ENCODE results near the gene ADGRG1.

Gene ADGRG1

DNA sequence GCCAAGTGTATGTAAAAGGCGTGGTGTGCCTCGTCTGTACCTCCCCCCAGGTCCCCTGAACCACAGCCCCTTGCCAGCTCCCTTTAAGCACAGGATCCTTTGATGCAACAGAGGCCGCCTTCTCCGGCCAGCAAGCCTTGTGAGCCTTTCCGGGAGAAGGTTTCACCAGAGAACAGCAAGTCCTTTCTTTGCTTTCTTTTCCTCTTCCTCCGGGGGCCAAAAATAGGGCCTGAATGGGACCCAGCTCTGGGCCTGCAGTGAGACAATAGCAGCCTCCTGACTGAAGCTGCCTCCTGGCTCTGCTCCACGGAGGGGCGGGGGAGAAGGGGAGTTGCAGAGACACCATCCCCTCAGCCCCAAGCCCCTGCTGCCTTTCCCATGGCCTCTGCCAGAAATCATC is 9.0 kb downstream of the ADGRG1 start:
- DNase-seq: no peak

DNA sequence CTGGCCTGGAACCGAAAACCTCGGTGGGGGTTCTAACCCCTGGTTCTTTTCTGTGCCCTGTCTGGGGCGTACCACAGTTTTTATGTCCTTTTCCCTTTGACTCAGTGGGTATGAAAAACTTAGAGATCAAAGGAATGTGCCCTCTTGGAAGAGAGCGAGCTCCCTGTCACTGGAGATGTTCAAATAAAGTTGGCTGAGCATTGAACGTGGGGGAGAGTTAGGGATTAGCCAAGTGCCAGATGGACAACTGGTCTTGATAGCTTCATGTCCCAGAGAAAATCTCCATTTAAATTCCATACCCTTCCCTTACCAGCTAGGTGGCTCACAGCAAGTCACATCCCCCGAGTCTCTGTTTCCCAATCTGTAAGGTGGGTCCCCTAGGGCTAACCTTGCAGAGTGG is 9.5 kb downstream of the ADGRG1 start:
- DNase-seq: no peak

DNA sequence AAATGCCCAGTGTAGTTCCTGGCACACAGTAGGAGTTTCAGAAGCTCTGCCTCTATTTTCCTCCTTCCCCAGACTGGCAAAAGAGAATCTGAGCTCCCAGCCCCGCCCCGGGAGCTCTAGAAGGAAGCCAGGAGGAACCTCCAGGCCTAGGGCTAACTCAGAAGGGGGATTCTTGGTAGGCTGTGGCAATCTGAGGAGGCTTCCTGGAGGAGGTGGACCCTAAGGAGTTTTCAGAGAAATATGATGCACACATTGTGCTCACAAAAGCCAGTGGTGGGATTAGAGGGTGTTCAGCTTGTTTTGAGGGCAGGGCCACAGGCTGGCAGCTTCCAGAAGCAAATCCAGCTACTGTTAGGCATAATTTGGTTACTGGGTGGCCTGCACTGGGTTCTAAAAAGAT is 10.0 kb downstream of the ADGRG1 start:
- no peak for DNase-seq

DNA sequence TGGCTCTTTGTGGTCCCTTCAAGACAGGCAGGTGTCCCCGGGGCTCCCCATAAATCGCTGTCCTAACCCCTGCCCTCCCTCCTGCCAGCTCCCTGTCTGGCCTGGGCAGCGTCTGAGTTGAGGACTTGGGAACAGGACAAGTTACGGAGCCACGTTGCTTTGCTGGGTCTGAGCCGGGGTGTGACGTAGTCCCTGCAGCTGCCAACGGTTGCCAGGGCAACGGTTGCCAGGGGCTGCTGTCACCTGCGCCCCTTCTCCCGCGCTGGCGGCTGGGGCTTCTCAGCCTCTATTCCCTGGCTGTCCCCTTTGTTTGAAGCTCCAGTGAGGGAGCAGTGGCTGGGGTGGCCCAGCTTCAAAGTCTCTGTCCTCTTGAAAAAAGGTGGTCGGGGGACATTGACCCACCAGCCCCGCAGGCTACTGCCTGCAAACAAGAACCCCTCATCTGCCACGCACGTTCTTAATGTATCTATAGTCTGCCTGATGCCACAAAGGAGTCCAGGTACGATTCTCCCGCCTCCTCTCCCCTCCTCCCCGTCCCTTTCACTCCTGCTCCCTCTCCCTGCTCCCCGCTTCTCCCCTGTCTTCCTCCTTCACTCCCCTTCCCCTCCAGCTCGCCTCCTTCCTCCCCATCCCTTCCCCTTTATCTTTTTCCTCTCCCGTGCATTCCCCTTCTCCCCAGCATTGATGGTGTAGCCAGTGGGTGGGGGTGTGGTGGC is 10.9 kb downstream of the ADGRG1 start:
- DNase-seq: no peak

DNA sequence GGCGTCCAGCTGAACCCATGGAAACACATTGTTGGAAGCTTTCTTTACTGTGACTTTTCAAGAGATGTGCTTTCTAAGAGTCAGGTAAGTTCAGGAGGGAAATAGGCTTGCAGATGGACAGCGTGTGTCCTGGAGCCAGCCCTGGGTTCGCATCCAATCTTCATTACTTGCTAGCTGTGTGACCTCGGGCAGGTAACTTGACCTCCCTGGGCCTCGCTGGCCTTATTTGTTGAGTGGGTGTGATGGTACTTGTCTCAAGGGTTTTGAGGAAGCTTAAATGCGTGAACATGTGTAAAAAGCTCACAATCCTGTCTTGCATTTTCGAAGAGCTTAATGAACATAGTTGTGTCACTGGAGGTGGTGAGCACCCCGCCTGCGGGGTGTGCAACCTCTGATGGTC is 11.8 kb downstream of the ADGRG1 start:
- DNase-seq: no peak

DNA sequence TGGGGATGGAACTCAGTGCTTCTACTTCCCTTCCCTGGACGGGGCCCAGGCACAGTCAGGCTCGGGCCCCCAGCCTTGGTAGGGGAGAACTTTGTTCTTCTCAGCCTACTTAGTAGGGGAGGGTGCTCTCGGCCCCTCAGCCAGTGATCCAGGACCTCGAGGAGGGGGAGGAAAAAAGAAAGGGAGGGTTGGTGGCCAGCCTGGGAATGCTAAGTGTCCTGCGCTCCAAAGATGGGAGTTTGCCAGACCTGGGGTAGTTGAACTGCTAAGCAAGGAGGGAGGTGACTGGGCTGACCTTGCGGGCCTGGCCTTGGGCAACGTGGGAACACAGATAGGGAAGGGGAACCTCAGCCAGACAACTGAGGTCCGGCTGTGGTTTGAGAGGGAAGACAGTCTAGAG is 12.2 kb downstream of the ADGRG1 start:
- DNase-seq: no peak

DNA sequence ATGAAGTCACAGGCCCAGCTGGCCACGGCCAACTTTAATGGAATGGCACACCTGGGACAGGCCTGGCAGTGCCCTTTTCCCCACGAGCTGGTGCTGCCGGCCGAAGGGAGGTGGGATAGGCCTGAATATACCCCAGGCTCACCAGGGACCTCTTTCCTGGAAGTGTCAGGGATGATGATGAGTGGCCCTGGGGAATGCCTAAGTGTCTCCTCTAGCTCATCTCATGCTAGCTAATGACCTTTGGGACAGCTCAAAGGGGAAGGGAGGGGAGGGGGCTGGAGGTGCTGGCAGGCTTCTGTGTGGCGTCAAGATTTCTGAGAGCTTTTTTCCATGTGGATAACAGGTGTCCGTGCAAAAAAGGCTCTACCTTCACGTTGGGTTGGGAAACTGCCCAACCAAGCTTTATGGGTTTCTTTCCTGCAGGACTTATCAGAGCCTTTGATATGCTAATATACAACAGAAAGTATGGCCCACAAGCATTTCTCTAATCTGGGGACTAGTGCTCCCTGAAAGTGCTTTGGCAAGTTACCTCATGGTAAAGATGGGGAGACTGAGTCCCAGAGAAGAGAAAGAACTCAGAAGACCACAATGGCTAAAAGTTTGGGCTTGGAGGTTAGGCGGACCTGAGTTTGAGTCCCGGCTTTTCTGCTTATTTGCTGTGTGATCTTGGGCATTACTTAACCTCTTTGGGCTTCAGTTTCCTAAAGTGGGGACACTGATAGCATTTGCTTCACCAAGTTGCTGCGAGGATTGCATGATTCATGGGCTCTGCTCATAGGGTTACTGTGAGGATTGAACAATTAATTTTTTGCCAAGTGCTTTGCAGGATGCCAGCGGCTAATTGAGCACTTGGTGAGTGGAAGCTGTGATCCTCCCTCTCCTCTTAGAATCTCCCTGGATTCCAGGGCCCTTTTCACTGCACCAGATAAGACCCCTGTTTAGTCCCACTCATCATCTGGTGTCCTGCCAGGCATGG is 14.0 kb downstream of the ADGRG1 start:
- DNase-seq: no peak

DNA sequence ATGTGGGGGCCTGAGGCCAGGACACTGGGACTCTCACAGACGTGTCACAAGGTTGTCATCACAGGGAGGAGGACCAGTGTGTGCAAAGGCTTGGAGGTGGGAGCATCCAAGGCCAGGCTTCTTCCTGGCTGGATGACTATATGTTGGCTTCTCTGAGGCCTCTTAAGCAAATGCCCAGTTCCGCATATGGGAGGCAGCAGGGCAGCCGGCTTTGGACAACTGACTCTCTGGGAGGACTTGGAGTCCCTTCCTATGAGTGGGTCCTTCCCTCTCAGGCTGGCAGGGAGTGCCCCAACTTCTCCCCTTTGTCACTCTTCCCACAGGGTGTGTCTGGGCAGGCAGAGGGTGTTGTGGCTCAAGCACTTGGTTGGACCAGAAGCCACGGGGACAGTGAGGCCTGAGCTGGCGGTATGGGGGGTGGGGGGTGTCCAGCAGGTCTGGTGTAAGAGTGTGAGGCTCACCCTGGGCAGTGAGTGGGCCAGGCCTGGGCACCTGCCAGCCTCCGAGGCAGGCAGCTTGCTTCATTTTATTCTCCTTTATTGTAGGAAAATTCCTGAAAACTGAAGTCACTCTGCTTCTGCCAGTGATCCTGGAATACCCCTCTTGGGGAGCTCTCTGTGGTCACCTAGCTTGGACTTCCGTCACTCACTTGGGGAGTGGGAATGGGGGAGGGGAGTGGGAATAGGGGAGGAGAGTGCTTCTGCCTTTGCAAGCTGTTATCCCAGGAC is 14.9 kb downstream of the ADGRG1 start:
- no peak for DNase-seq

DNA sequence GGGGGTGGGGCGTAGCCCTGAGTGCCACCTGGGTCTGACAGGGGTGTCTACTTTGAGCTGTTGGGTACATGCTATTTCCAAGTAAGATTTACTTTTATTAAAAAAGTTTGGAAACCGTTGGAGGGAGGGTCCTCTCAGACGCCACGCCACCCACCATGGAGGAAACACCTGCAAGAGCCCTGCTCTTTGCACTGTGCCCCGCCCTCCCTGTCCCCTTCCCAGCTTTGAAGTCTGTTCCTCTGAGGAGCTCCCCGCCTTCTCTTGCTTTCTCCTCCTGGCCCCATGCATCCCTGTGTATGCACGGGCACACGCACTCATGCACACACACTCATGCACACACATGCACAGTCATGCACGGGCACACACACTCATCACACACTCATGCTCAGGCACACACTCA is 15.5 kb downstream of the ADGRG1 start:
- no peak for DNase-seq

DNA sequence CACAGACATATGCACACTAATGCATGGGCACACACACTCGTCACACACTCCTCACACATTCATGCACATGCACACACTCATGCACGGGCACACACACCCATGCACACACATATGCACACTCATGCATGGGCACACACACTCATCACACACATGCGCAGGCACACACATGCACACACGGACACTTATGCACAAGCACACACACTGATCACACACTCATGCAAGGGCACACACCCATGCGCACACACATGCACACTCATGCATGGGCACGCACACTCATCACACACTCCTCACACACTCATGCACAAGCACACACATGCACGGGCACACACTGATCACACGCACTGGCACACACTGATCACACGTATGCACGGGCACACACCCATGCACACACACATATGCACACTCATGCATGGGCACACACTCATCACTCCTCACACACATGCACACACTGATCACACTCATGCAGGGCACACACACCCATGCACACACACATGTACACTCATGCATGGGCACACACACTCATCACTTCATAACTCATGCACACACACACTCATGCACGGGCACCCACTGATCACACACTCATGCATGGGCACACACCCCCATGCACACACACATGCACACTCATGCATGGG is 16.1 kb downstream of the ADGRG1 start:
- no peak for DNase-seq

DNA sequence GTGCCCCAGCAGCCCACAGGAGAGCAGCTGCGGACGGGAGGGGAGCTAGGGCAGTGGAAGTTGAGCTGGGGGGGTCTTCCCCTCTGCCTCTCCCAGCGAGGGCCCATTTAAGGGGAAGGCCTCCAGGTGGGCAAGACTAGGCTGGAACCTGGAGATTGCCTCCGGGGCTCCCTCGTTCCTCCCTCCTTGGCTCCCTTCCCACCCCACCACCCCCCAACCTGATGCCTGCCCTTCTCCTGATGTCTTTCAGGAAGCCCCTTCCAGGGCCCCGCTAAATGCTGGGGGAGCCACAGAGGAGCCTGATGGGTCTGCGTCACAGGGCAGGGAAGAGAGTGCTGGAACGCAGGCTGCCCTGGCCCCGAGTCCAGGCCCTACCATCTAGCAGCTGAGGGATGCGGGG is 16.7 kb downstream of the ADGRG1 start:
- DNase-seq: no peak

DNA sequence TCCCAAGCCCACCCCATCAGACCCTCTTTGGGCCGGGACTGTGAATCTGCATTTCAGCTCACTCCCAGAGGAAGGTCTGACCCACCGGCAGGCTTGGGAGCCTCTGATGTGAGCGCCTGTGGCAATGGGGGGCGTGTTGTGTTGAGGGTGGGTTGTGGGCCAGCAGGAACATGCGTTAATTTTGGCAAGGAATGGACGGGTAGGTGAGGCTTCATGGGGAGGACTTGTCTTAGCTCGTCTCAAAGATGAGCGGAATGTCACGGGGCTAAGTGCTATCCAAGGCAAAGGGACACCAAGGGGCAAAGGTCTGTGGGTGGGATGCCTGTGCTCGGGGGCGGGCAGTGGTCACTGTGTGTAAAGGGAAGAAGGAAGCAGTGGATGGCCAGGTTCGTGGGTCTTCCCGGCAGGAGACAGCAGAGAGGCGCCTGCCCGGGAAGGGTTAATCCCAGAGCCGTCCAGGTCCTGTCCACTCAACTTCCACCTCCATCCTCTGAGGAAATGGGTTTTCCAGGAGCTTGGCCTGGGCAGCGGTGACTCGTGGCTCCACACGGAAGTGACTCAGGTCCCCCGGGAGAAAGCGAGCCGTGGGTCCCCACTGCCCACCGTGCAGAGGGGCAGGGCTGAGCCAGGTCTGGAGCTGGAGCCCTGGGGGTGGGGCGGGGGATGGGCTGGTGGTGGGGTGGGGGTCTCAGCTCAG is 17.4 kb downstream of the ADGRG1 start:
- DNase-seq: no peak

DNA sequence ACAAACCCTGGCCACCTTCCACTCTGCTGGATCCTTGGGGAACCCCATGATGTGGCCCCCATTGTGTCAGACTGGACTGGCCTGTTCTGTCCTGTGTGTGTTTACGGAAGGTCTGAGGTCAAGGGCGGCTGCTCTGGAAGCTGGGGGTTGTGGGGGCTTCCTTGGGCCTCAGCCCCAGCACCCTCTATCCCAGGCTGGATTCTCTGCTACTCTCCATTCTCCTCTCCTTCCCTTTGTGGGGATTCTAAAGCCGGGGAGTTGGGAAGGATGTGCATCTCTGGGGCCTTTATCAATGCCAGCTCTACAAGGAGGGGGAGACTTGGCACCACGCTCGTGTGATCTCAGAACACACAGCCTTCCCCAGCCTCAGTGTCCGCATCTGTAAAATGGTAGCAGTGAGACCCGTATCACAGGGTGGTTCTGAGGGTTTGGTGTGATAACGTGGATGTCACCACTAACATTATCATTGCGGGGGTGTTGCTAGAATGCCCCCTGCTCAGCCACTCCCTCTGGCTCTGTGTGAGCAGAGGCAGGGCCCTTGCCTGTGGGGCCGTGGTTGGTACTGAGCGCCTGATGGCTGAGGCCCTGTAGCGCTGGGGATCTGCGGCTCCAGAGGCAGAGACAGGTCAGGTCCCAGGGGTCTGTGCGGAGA is 18.1 kb downstream of the ADGRG1 start:
- DNase-seq: no peak

DNA sequence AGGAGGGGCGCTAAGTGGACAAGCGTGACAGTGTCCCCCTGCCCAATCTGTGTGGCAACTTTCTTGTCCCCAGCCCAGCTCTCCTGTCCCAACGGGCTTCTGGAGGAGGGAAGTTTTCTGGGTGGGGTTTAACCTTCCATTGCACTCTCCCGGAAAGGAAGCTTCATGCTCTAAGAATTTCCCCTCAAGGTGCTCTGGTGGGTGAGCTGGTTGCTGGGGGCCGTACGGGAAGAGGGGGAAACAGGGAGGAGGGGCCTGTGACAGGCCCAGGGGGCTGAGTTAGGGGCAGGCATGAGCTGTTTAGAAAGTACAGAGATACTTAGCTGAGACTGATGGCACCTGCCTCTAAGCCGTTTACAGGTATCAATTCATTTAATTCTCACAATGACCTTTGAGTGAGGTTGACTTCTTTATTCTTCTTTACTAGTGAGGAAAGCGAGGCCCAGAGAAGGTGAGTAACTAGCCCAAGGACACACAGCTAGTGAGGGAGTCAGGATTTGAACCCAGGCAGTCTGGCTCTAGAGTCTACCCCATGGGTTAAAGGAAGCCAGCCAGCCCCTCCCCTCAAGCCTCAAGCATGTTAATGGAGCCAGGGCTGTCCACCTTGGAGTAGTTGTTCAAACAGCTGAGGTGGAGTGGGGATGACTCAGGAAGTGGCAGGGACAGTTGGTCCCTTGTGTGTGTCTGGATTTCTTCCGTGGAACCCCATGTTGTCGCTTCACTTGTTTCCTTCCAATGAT is 18.9 kb downstream of the ADGRG1 start:
- DNase-seq: no peak

DNA sequence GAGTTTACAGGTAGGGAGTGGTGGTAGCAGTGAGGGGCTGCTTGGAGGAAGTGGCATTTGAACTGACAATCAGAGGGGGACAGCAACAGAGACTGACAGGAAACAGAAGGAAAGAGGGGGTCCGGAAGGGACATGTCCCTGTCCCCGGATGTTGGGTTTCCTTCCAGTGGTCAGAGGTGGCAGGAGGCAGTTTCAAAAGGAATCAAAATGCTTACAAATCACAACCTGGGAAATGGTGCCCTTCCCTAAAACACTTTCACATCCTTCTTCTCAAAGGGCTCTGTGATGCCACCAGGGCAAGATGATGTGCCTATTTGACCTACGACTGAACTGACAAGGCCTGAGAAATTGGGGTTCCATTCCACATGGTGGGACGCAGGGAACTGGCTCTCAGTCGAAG is 19.7 kb downstream of the ADGRG1 start:
- DNase-seq: no peak

DNA sequence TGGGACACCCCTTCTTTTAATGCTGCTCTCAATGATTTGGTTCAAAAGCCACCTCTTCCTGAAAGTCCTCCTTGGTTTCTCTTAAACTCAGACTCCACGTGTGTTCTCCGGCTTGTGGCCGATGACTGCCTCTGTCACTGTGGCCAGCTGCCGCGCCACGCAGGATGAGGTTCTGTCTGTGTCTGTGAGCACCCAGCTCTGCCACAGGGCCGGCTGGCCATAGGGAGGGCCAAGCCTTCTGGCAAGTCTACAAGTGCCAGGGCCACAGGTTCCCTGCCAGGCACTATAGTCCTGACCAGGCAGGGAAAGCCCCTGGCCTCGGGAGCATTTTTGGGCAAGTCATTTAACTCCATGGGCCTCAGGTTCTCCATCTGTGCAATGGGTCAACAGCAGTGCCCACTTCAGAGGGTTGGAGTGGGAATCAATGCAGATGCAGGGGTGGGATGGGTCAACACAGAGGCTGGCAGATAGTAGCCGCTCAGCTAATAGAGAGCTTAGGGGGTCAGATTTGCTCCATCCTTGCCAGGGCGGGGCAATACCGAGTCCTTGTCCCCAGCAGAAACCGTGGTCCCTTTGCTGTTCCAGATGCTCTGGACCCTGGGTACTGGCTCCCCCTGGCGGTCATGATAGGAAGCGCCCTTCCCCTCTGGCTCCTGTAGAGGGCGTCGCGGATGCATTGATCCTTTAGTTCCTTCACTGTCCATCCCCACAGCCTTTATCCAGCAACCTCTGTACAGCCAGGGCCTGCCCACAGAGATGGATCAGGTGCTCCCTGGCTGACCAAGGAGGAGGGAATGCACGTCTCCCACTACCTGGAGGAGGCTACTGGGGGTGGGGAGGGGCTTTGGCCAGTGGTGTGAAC is 20.4 kb downstream of the ADGRG1 start:
- DNase-seq: peak; percentile 15

DNA sequence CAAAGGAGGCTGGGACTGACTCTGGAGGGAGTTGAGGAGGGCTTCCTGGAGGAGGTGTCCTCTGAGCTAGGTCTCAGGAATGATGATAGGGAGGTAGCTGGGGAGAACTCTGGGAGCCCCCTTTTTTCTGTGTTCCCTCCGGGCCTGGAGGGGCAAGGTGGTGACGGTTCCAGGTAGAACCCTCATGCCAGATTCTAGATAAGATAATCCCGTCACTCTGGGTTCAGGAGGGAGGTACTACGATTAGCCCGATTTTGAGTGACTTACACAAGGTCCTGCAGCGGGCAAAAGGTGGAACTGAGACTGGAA is 21.0 kb downstream of the ADGRG1 start:
- no peak for DNase-seq

DNA sequence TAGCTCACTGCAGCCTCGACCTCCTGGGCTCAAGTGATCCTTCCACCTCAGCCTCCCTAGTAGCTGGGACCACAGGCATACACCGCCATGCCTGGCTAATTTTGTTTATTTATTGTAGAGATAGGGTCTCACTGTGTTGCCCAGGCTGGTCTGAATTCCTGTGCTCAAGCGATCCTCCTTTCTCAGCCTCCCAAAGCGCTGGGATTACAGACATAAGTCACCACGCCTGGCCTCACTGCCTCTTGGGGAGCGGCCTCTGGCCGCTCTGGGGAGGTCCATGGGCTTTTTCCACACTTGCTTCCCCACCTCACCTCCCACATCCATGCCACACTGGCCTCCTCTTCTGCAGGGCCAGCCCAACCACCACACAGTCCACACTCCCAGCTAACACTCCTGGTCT is 21.4 kb downstream of the ADGRG1 start:
- no peak for DNase-seq

DNA sequence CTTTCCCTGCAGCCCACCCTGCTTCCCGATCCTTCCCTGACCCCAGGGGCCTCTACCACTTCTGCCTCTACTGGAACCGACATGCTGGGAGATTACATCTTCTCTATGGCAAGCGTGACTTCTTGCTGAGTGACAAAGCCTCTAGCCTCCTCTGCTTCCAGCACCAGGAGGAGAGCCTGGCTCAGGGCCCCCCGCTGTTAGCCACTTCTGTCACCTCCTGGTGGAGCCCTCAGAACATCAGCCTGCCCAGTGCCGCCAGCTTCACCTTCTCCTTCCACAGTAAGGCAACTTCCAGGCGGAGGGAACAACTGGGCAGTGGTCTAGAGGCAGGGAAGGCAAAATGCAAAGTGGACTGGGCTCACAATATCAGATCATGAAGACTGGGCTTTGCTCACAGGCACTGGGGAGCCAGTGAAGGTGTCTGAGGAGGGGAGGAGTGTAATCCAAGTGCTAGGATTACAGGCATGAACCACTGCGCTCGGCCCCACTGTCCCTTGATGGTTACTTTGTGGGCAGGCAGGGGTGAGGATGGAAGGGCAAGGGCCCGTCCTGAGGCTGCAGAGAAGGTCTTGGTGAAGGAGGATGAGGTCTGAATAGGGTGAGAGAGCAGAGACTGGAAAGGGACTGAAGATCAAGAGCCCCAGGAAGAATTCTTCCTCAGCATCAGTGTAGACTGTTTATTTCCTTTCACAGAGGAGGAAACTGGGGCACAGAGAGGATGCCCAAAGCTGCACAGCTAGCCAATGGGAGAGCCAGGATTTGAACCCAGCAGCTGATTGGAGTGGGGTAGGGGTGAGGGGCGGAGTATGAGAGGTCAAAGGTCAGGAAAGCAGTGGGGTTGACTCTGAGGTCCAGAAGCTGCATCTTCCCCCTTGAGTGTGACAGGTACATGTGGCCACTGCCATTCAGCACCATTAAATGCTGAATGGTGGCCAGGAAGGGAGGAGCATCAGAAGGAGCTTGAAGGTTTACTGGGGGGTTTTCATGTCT is 23.2 kb downstream of the ADGRG1 start:
- DNase-seq: no peak

Data from amniotic stem cell (primary cell).